Activated T-cell treated with anti-CD3 and anti-CD28 coated beads for 1 hour (primary cell): Measurements from ENCODE around the gene ATP13A3.

ENCODE experiments used
- DNase-seq: peaks from one replicate; pipeline ENCODE4 v3.0.0-alpha.2; 2020; ENCODE audit warnings: low read depth

The ATP13A3 gene

DNA sequence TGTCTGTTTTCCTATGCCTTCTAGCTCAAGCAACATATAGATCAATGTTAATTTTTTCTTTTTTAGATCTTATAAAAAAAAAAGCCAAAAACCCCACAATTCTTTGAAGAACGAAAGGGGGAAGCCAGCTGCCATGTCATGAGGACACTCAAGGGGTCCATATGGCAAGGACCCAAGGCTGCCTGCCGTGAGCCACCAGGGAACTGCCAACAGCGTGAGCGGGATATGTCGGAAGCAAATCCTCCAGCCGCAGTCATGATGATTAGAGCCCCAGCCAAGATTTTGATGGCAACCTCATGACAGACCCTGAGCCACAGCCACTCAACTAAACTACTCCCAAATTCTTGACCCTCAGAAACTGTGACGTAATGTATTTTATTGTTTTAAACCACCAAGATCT, 94.2 kb downstream of the ATP13A3 start:
- no peak for DNase-seq

DNA sequence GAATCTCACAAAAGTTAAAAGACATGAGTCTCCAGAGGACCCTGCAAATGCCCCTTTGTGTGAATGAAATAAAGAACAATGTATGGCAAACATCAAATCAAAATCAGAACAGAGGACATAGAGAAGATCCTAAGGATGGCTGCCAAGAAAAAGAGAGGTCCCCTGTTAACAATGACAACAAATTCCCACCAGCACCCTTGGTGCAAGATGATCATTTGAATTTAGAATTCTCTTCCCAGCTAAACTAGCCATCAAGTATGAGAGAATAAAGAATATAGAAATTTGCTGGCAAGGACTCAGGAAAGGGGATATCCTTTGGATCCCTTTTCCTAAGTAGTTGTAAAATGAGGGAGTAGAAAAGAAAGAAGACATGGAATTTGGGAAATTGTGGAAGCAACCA, 96.0 kb downstream of the ATP13A3 start:
- DNase-seq = no peak

DNA sequence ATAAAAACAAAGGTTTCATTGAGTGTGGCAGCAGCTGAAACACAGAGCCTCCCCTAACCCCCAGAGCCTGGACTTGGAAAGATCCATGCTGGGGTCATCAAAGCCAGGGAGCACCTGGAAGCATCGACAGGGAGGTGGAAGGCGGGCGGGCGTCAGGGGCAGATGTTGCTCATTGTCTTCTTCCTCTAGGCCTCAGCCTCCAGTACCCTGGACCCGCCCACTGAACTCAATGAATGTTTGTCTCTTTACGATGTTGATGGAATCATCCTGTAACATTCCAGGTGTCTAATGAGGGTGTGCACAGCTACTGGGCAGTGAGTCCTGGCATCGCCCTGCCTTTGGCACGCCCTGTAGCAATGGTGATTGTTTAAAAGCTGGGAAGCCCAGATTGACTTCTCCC, 97.5 kb downstream of the ATP13A3 start:
- no peak for DNase-seq

GRCh38 chr3:194387926-194388418, 98.8 kb downstream of the ATP13A3 start:
- no peak for DNase-seq

DNA sequence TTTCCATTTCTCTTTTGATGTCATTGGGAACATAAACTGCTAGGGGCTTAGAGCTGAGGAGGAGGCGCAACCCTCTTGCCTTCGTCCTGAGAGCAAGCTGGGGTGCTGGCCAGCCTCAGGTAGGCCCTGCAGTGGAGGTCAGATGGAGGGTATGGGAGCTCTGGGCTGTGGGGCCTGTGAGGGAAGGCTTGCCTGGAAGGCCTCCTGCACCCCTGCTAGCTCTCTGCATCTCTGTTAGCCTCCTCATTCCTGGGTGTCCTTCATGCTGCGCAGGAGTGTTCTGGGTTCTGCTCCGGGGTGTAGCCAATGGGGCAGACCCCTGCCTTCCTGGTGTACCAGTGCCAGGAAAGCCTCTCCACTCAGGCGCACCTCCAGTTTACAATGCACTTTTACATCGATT, 99.5 kb downstream of the ATP13A3 start:
- DNase-seq = no peak

DNA sequence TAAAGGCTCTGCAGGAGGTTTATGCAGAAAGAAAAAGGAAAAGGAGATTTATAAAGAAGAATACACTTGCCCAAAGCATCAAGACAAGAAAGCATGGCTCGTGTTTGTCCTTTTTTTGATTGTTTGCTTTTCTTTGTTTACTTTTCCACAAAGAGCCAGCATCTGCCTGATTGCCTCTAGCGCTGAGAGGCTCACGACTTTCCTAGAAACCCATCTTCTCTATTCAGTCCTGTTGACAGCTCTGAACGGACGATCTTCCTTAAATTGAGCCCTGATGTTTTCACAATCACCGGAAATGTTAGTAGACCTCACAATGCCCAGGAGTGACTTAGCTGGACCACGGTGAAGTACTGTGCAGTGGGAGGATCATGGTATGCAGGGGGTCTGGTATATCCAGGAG, 100.2 kb downstream of the ATP13A3 start:
- DNase-seq = no peak

DNA sequence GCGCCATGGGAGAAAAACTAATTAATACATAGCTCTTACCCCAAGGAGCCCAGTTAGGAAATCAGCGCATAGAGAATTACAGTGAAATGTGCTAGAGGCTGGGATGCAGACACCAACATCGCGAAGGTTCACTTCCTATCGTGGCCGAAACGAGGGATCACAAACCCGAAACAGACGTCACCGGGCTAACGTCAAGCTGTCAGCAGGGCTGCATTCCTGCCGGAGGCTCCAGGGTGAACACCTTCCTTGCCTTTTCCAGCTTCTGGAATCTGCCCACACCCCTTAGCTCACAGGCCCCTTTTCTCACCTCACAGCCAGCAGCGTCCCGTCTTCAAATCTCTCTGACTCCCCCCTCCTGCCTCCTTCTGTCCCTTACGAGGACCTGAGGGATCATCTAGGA, 100.7 kb downstream of the ATP13A3 start:
- DNase-seq = no peak

- DNase-seq = no peak
Observed at GRCh38 chr3:194384569-194385001, 102.2 kb downstream of the ATP13A3 start.

DNA sequence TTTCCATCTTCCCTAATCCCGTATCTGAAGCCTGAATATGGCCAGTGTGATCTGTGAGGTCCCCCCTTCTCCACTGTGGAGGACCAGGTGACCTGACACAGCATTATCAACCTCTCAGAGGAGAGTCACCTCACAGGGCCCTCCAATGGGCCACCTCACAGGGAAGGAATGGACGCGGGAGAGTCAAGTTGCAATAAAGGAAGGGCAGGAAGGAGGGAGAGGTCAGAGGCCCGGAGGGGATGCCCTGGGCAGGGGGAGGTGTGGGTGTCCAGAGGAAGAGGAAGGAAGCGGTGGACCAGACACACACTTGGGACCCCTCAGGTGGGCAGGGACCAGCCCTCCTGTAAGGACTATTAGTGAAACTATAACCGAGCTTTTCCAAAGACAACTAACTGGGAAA, 102.6 kb downstream of the ATP13A3 start:
- DNase-seq = no peak

- no peak for DNase-seq
Observed at GRCh38 chr3:194383276-194383940, 103.4 kb downstream of the ATP13A3 start.

DNA sequence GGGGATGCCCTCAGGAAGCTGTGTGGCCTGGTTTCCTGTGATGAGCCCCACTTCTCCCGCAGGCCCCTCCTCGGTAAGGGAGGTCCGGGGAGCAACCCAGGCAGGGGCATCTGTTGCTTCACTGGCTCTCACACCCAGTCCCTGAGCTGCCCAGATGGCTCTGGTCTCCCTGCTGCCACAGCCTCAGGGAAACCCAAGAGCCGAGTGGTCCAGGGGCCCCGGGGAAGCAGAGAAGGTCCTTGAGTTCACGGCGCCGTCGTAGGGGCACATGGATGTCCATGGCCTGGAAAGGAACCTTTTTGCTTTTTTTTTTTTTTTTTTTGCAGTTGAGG, 103.9 kb downstream of the ATP13A3 start:
- DNase-seq = no peak

- no peak for DNase-seq
Observed at GRCh38 chr3:194382196-194382891, 104.5 kb downstream of the ATP13A3 start.

DNA sequence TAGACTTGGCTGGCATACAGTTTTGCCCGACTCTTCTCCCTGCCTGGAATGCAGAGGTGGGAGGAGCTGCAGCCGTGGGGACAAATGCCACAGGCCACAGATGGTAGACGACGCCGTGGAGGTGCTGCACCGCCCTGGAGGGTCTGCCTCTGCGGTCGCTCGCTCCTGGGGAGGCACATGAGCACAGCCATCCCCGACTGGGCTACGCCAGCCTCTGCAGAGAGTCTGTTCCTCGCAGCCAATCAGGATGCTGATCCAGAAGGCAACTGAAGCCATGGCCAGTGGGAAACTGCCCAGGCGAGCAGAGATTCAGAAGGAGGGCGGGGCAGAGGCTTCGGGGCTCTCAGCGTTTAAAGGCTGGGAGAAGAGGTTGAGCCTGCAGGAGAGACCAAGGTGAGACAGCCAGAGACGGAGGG, 105.3 kb downstream of the ATP13A3 start:
- DNase-seq = no peak

DNA sequence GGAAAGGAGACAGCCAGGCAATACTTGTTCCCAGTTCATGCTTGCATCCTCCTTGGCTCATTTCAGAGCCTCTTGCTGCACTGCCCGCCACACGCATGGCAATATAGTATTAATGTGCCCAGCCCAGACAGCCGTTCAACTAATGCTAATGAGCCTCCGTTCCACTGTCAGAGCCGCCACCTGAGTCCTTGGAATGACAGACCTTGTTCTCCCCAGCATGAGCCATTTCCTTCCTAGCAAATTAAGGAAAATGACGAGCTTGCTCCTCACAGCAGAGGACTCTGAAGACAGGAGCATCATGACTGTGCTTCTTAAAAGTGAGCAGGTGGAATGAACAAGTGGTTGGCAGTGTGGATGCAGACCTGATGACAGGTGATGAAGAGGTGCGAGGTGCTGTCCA, 106.5 kb downstream of the ATP13A3 start:
- DNase-seq = no peak

DNA sequence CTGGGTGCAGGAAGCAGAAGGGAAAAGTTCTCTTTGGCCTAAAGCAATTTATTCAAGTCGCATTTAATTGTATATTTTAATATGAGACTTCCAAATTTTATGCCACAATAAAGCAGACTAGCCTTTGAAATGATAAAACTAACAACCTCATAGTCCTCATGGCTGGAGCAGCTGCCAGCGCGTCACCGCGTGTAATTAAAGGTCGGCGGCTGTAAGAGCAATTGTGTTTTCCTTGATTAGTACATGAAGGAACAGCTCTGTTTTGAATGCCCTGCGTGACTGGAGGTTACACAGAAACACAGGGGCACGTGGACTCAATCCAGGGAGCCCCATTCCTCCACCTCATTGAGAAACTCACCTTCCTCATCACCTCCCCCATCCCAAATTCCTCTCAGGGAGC, 107.2 kb downstream of the ATP13A3 start:
- DNase-seq = no peak

DNA sequence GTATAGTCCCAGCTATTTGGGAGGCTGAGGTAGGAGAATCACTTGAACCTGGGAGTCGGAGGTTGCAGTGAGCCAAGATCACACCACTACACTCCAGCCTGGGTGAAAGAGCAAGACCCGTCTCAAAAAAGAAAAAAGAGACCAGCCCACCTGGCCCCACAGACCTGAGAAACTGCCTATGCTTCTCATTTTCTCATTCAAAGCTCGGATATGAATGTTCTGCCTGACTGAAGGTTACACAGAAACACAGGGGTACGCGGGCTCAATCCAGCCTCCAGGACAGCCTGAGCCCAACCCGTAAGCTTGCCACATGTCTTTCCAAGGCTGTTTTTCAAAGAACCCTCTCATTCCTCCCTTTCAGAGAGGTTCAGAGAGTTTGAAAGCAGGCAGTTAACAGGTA, 107.6 kb downstream of the ATP13A3 start:
- no peak for DNase-seq

DNA sequence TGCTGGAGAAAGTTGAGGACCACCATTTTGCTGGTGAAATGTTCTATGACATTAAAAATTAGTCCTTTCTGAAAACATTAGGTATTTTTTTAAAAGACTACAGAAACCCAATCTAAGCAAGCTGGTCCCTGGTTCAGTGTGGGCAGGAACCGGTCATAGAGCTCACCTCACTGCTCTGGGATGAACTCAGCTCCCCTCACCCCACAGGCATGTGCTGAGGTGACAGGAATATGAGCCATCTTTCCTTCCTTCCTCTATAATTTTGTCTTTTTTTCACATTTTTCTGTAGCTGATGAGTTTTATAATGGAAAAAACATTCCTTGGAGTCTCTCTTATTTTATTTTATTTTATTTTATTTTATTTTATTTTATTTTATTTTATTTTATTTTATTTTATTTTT, 109.1 kb downstream of the ATP13A3 start:
- DNase-seq = no peak

GRCh38 chr3:194376241-194376560, 110.6 kb downstream of the ATP13A3 start:
- DNase-seq = no peak

GRCh38 chr3:194375473-194376240, 111.1 kb downstream of the ATP13A3 start:
- no peak for DNase-seq

DNA sequence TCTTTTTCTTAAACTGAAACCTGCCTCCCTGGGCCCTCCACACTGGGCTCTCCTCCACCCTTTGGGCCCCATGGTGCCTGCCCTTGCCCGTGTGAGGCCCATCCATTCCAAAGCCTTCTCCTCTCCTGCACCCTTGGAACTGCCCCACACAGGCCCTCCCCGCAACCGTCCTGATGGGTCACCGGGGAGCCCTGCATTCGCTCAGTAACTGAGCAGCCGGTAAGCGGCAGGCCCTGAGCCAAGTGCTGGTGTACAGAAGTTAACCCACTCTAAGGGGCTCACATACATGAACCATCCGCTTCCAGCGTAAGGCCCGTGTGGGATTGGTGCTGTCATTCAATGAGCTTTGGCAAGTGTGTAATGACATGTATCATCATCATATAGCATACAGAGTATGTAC, 111.9 kb downstream of the ATP13A3 start:
- no peak for DNase-seq

DNA sequence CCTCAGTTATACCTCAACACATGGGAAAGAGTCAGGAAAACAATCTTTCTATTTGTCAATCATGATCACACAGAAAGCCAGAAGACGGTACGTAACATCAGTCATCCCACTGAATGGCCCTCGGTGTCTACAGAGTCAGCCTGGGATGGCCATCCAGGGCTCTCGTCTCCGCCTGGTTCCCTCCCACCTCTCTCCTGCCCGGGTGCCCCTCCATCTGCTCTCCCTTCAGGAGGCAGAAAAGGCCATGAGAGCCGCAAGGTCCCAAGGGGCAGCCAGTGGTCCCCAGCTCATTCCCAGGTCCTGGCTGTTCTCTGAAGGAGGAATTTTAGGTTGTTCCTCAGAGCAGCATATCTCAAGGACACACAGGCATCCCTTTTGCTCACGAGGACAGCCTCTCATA, 112.9 kb downstream of the ATP13A3 start:
- DNase-seq = no peak

- no peak for DNase-seq
Observed at GRCh38 chr3:194373028-194373427, 113.8 kb downstream of the ATP13A3 start.

DNA sequence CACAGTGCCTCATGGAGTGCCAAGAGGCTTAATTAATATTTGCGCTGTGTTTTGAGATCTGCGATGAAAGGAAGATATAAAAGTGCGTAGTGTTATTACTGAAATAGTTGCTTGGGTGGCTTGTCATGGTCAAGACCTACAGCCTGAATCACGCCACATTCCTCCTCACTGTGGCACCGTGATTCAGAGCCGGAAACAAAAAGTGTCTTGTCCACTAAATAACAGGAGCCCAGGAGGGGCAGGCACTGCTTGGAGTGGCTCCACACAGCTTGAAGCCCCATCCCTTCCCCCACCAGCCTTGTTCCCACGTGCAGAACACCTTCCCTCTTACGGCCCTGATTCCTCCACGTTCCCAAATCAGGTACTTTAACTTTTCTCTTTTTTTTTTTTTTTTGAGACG, 116.0 kb downstream of the ATP13A3 start:
- DNase-seq = no peak
